ENCODE data around the gene SMAP1.

Gene SMAP1

DNA sequence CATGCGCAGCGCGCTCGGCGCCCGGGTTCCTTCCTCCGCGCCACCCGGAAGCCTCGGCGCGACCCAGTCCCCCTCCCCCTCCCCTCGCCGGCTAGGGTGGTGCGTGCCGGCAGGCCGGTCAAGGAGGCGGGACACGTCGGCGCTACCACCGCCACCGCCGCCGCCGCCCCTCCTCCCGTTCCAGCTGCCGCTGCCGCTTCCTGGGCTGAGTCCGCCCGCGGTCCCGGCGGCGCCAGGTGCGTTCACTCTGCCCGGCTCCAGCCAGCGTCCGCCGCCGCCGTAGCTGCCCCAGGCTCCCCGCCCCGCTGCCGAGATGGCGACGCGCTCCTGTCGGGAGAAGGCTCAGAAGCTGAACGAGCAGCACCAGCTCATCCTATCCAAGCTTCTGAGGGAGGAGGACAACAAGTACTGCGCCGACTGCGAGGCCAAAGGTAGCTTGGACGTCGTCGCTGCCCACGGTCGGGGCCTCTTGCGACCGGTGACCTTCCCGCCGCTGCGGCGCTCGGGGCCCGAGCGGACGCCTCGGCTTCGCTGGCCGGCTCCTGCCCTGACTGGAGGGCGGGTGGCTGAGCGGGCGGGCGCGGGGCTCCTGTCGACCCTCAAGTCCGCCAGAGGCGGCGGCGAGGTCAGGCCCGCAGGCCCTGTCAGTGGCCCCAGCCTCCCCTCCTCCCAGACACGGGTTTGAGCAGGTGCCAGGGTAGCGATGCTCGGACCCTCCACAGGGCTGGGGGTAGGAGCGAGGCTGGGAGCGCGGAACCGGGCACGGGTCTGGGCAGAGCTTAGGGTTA is at the start of gene SMAP1:
Gene SMAP1 (plus strand): TSS at position 173 of the 788 bp plus-strand sequence. CDS start 141 bp downstream, at position 314.
- FAIRE-seq = no peak

DNA sequence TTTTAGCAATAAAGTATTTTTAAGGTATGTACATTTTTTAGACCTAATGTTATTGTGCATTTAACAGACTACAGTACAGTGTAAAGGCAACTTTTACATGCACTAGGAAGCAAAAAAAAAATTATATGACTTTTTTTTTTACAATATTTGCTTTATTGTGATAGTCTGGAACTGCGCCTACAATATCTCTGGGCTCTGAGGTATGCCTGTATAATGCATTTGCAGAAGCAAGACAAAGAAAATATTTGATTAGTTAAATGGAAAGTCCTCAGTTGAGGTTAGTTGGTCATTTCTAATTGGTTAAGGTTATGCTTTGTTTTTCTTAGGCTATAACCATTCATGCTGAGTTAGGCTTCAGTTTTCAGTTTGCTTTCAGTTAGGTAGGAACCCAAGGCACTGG is 46.9 kb upstream of the SMAP1 start:
- FAIRE-seq = no peak

DNA sequence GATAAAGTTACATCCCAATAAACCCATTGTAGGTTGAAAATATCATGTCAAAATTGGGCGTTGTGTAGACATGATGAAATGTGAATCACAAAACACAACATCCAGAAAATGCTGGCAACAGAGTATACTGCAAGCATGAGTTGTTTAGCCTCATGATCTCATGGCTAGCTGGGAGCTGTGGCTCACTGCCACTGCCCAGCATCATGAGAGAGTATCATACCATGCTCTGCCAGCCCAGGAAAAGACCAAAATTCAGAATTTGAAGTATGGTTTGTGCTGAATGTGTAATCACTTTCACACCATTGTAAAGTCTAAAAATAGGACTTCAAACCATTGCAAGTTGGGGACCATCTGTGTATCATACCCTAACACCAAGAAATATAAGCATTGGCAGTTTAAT is 45.2 kb upstream of the SMAP1 start:
- FAIRE-seq = peak; percentile 24

DNA sequence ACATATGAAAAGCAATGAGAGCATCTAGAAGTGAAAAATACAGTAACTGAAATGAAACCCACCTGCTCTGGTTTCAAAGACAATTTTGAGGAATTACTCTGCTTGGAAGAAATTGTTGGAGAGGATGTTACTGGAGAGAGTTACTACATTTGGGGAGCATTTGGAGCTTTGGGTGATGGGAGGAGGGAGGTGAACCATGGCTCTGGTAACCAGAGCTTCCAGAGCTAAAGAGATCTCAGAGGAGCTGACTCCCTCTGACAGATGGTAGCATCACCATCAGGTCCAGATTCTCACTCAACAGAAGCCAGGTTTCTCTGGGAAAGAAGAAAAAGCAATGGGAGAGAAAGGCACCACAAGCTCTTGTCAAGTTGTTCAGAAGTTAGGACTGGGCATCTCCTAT is 42.2 kb upstream of the SMAP1 start:
- FAIRE-seq = no peak

DNA sequence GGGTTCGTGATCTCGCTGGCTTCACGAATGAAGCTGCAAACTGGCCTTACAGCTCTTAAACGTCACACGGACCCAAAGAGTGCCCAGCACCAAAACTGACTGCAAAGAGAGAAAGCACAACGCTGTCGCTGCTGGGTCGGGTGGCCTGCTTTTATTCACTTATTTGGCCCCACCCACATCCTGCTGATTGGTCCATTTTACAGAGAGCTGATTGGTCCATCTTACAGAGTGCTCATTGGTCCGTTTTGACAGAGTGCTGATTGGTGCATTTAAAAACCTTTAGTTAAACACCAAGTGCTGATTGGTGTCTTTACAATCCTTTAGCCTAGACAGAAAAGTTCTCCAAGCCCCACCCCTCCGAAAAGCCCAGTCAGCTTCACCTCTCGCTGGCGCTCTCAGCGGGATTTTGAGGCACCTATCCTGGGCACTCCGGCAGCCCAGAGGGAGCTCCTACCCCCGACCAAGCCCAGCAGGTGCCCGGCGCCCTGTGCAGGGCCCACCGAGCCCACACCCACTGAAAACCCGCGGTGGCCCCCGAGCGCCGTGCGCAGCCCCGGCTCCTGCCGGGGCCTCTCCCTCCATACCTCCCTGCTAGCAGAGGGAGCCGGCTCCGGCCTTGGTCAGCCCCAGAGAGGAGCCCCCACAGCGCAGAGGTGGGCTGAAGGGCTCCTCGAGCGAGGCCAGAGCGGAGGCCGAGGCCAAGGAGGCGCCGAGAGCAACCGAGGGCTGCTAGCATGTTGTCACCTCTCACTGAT is 40.0 kb upstream of the SMAP1 start:
- no peak for FAIRE-seq

DNA sequence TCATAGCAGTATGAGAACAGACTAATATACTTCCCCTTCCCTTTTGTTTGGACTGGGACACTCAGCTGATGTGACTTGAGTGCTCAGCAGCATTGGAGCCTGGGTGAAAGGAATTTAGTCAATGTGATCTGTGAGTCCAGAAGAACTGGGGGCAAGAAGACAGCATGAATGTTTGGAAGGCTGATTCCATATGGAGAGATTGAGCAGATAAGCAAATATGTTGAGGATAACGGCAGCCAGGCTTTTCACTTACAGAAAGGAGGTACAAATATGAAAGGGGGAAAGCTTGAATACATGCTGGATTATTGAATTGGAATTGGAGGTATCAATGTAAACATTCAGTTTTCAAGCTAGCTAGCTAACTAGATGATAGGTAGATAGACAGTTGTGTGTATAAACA is 37.8 kb upstream of the SMAP1 start:
- no peak for FAIRE-seq

DNA sequence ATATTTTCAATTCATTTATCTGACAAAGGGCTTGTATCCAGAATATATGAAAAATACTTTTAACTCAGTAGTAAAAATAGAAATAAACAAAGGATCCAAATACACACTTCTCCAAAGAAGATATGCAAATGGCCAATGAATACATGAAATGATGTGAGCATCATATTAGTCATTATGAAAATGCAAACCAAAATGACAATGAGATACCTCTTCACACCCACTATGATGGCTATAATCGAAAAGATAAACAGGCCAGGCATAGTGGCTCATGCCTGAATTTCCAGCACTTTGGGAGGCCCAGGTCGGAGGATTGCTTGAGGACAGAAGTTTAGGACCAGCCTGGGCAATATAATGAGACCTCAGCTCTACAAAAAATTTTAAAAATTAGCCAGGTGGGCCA is 33.8 kb upstream of the SMAP1 start:
- FAIRE-seq = no peak

DNA sequence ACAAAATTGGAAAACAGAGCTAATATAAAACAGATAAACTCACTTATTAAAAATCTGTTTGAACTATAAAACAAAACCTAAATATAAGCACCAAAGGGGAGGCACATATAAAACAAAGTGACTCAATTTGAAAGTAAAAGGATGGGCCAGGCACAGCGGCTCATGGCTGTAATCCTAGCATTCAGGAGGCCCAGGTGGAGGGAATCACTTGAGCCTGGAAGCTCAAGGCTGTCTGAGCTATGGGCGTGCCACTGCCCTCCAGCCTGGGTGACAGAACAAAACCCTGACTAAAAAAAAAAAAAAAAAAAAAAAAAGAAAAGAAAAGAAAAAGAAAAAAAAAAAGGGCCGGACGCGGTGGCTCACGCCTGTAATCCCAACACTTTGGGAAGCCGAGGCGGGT is 31.1 kb upstream of the SMAP1 start:
- FAIRE-seq = no peak

DNA sequence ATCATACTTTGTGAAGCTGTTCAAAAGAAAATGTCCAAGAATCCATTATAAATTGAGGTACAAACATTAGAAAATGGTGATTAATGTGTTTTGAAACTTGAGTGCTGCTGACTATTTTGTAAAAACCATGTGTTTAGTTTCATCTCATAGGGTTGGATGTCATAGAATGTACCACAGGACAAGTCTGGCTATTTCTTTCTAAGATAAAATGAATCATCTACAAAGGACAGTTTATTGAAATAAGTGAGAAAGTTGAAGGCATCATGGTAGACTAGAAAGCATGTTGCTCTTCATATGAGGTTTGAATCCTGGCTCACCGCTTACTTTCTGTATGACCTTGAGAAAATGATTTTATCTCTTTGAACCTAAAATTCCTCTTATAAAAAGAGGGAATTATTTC is 29.2 kb upstream of the SMAP1 start:
- no peak for FAIRE-seq

DNA sequence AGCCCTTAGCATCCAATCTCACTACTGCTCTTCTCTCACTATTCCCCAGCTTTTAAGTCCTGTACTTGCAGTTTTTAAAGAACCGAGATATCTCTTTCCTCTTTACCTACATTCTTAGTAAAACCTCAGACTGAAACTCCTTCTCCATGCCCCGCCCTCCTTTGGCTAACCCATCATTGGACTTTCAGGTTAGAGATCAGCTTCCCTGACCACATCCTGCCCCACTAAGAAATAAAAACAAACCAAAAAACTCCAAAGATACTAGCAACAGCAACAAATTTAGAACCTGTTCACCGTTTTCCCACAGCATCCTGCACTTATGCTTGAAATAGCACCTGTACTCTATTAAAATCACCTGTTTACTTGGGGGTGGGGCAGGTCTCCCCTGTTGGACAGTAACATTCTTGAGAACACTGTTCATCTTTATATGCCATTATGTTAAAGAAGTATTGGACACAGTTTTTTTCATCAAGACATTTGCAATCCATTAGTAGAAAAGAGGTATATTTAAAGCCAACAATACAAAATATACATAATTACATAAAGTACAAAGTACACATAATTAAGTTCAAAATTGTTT is 16.3 kb upstream of the SMAP1 start:
- FAIRE-seq = no peak

DNA sequence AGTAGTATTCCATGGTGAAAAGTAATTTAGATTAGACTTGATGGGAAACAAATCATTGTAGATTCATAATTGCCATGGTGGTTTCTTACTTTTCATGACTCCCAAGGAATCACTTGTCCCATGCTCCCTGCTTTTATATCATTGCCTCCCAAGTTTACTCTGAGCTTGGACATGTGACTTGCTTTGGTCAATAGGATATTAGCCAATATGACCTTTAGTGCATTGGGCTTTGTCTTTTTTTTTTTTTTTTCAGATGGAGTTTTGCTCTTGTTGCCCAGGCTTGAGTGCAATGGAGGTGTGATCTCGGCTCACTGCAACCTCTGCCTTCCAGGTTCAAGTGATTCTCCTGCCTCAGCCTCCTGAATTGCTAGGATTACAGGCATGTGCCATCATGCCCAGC is 15.5 kb upstream of the SMAP1 start:
- FAIRE-seq = no peak

DNA sequence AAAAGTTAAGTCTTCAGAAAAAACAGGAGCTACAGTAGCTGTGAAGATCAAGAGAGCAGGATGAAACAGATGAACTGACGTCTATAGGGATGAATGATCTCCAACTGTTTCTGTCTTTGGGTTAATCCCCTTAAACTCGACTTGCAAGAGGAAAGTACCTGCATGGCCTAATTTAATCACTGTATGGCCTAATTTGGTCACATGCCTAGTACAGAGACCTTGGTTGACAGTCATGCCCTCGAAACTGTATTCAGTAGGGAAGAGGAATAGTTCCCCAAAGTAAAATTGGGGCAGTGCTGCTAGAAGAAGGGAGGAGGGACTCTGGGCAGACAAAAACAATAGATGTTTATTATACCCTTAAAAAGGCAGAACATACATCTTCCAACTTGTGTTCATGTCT is 10.0 kb upstream of the SMAP1 start:
- no peak for FAIRE-seq

DNA sequence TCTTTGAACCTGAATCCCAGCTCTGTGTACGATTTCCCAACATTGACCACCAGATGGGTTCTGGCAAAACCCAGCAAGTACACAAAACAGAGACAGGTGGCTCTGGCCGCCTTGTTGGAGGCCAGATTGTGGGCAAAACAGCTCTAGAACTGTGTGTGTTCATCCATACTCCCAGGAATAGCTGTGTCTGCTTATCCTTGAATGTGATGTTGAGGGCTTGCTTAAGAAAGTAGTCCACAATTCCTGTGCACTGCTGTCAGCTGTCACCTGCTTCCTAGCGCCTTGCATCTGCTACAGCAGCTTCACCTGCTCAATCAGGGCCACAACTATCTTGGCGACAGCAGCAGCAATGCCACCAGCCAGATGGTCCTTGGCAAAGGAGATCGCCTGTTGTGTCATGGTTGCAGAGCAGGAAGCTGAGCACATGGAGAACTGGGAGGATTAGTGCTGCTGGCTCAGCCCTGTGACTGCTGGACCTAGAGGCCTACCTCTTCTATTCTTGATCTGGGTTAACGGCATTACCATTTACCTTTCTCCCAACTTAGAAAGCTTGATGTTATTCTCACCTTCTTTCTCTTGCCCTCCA is 3.7 kb upstream of the SMAP1 start:
- no peak for FAIRE-seq

DNA sequence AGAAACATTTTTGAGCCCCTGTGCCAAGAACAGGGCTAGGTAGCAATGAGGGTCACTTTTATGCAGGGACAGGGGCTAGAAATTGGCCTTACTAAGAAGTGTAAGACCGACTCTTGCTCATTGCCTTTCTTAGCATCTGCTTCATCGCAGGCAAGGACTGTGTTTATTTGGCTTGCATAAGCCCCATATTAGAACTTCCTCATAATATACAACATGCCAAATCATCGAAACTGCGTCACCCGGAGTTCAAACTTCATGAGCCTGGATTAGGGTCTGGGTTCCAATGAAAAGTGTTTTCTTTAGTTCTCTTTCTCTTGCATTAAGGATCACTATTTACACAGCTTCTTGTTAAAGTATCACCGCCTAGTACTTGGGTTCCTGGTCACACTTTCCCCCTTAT is 977 bp upstream of the SMAP1 start:
- FAIRE-seq = no peak

DNA sequence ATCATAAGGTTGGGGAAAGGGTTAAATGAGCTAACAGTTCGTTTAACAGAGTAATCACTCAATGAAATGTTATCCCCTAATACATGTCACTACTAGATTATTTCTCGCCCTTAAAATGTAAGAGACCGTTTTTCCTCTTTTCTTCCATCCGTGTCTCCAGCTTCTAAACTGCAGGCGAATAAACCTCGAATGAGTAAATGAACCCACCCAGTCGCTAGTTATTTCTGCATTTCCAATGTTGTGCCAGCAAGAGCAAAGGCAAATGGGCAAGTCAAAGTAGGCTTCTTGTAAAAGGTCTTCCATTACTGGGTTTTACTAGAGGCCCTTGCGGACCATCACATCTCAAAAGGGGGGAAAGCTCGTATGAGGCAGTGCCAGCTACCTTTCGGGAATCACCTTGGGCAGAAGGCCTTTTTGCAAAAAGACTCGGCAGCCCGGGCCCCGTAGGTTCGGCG is 400 bp upstream of the SMAP1 start:
- FAIRE-seq = no peak

DNA sequence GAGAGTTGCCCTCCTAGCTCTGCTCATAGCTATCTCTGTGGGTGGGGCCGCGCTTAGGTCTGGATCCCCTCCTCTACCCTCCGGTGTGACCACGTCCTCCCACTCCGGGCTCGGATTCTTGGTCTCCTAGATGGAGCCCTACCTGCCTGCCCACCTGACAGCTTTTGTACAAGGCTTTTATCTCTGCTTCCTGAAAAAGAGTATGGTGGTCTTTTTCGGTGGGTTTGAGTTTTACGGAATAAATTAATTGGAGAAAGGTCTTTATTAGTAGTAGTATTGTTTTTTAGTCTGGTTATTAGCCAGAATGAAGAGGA is 773 bp downstream of the SMAP1 start:
- no peak for FAIRE-seq

DNA sequence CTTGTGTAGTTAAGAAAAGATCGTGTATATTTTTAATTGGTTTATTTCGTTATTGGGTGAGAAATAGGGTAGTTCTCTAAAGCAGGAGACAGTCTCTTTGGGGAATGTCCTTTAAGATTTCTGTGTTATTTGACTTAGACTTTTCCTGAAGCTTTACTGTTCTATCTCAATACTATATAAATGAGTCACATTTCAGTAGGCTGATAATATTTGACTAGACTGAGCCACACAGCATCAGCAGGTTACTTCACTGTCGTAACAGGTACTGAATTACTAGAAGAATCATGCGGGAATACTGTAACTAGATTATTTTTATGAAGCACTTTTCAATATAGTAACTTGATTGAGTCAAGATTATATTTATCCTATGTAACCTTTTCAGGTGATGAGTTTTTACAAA is 1.4 kb downstream of the SMAP1 start:
- FAIRE-seq = peak; percentile 95

DNA sequence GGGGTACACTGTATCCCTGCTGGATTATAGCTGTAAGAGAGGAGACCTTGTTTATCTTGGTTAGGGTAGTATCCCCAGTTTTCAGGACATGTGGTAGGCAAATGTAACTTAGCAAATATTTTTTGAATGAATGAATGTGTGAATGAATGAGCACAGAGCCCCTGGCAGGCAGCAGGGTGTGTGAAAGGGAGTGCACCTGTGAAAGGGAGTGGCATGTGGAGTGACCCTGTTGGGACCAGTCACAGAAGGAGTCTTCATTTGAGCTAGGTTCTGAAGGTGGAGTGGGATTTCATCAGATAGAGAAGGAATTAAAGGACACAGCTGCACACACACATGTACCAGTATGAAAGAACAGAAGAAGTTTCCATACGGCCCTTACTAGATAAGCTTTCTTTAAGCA is 4.9 kb downstream of the SMAP1 start:
- no peak for FAIRE-seq

DNA sequence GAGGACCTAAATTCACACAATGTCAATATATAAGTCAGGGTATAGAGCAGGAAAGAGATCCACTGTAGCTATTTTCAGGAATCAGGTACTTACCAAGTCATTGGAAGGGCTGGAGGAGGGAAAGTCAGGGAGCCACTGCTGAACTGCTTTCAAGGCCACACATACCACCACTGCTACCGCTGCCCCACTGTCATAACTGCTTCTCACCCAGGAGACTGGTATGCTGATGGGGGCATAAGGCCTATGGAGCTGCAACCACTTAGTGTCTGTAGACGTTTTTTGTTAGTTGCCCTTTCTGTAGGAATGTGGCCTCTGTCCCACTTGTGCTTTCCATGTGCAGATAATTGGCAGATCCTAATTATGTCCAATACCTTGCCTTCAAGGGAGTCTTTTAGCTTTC is 5.4 kb downstream of the SMAP1 start:
- FAIRE-seq = no peak

DNA sequence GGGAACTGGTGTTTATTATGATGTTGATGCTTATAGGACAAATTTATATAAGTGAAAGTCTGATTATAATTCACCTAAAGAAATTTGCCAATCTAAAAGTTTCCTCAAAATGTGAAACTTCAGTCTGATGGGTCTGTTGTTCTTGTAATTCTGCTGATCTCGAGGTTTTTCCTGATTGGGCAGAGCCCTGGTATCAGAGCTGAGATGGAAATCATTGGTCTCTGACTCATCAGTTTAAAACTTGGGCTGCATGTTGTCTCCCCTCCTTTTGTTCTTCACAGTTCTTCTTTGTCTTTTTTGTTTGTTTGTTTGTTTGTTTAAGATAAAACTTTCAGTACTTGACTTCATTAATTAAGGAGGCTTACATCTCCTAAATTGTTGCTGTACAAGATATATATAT is 5.9 kb downstream of the SMAP1 start:
- peak; percentile 83 for FAIRE-seq

DNA sequence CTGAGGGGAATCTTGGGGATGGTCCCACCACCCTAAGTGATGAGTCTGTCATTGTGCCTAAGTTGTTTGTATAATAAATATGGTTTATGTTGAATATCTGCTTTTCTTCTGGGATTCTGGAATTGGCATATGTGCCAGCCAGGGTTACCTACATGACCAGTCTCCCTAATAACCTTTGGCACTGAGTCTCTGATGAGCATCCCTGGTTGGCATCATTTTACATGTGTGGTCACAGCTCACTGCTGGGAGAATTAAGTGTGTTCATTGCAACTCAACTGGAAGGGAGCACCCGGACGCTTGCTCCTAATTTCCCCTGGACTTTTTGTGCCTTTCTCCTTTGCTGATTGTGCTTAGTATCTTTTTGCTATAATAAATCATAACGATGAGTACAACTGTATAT is 8.1 kb downstream of the SMAP1 start:
- no peak for FAIRE-seq

DNA sequence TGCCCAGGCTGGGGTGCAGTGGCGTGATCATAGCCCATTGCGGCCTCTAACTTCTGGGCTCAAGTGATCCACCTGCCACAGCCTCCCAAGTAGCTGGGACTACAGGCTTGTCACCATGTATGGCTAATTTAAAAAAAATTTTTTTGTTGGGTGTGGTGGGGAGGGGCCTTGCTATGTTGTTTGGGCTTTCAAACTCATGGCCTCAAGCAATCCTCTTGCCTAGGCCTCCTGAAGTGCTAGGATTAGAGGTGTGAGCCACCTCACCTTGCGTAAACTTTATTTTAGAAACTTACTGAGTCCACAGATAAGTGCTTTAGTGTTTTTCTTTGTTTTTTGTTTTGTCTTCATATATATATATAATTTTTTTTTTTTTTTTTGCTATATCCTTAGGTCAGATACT is 9.1 kb downstream of the SMAP1 start:
- no peak for FAIRE-seq

DNA sequence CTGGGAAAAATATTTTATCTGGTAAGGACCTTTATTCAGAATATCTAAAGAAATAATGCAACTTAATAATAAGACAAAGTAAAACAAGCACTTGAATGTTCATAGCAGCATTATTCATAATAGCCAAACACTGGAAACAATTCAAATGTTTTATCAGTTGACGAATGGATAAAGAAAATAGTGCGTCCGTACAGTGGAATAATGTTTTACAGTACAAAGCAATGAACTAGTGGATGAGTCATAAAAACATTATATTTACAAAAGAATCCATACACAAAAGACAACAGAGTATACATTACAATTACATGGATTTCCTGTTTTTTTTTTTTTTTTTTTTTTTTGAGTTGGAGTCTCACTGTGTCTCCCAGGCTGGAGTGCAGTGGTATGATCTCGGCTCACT is 12.7 kb downstream of the SMAP1 start:
- peak; percentile 33 for FAIRE-seq
